Measurements from ENCODE around the gene TTC27. TPM values are rescaled to one million over a fixed set of nuclear protein-coding genes. Genes with fewer than 3 reads are reported as not detected.
"Not testable (repeated sequence)": the region's sequence is repeated elsewhere in the genome, so short reads cannot be mapped to it uniquely, and the experiment has no call there.

Gene TTC27
- total RNA-seq, 1 donor from 2014 or later = 20.4 TPM

- DNase-seq (ENCODE audit: extremely low spot score, unreplicated experiment) = no peak
- Mint-ChIP-seq H3K27ac (no peak overlapping the region), H3K36me3 (peaks cover 16% of the 10 kb centered on the region), H3K4me1 (ENCODE audit: unreplicated experiment) (no peaks in the 10 kb centered on the region), H3K27me3 (no peaks in the 10 kb centered on the region), H3K4me3 (no peak overlapping the region), H3K9me3 (peaks cover 6% of the 10 kb centered on the region)
- TF ChIP-seq, protein P1, sequence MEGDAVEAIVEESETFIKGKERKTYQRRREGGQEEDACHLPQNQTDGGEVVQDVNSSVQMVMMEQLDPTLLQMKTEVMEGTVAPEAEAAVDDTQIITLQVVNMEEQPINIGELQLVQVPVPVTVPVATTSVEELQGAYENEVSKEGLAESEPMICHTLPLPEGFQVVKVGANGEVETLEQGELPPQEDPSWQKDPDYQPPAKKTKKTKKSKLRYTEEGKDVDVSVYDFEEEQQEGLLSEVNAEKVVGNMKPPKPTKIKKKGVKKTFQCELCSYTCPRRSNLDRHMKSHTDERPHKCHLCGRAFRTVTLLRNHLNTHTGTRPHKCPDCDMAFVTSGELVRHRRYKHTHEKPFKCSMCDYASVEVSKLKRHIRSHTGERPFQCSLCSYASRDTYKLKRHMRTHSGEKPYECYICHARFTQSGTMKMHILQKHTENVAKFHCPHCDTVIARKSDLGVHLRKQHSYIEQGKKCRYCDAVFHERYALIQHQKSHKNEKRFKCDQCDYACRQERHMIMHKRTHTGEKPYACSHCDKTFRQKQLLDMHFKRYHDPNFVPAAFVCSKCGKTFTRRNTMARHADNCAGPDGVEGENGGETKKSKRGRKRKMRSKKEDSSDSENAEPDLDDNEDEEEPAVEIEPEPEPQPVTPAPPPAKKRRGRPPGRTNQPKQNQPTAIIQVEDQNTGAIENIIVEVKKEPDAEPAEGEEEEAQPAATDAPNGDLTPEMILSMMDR (conservative IDR thresholded peaks at IDR 0.05) = no peak
Observed at GRCh38 chr2:32745675-32746074, 117.8 kb downstream of the TTC27 start.

- Mint-ChIP-seq H3K36me3 (peaks cover 21% of the 10 kb centered on the region), H3K27ac (no peak overlapping the region), H3K4me3 (no peak overlapping the region), H3K9me3 (peaks cover 6% of the 10 kb centered on the region), H3K27me3 (no peaks in the 10 kb centered on the region), H3K4me1 (ENCODE audit: unreplicated experiment) (no peaks in the 10 kb centered on the region)
- no peak for DNase-seq (ENCODE audit: extremely low spot score, unreplicated experiment)
- TF ChIP-seq, protein P1 (conservative IDR thresholded peaks at IDR 0.05) = no peak
Observed at GRCh38 chr2:32746669-32747068, 118.8 kb downstream of the TTC27 start.

DNA sequence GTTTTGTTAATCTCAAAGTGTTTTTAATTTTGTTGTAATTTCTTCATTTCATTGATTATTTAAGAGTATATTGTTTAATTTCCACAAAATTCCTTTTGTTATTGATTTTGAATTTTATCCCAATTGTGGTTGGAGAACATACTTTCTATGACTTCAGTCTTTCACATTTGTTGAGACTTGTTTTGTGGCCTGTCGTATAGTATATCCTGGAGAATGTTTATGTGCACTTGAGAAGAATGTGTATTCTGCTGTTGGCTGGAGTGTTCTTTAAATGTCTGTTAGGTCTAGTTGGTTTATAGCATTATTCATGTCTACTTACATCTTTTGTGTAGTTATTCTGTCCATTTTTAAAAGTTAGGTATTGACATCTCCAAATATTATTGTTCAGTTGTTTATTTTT is 120.3 kb downstream of the TTC27 start:
- Mint-ChIP-seq H3K36me3 (peaks cover 24% of the 10 kb centered on the region), H3K27me3 (no peaks in the 10 kb centered on the region), H3K9me3 (peaks cover 6% of the 10 kb centered on the region), H3K4me3 (no peak overlapping the region), H3K4me1 (ENCODE audit: unreplicated experiment) (no peaks in the 10 kb centered on the region), H3K27ac (no peak overlapping the region)
- DNase-seq (ENCODE audit: extremely low spot score, unreplicated experiment) = no peak
- TF ChIP-seq, protein P1 (conservative IDR thresholded peaks at IDR 0.05) = no peak

GRCh38 chr2:32750880-32751279 is 123.0 kb downstream of the TTC27 start:
- DNase-seq (ENCODE audit: extremely low spot score, unreplicated experiment) = no peak
- TF ChIP-seq, protein P1 (conservative IDR thresholded peaks at IDR 0.05) = no peak
- H3K27ac Mint-ChIP-seq = no peak overlapping the region
- peaks cover 22% of the 10 kb centered on the region for H3K36me3 Mint-ChIP-seq
- no peaks in the 10 kb centered on the region for H3K4me1 Mint-ChIP-seq (ENCODE audit: unreplicated experiment)
- peaks cover 6% of the 10 kb centered on the region for H3K9me3 Mint-ChIP-seq
- no peak overlapping the region for H3K4me3 Mint-ChIP-seq
- no peaks in the 10 kb centered on the region for H3K27me3 Mint-ChIP-seq

- no peak overlapping the region for H3K27ac Mint-ChIP-seq
- TF ChIP-seq, protein P1 (conservative IDR thresholded peaks at IDR 0.05) = no peak
Observed at GRCh38 chr2:32752205-32752604, 124.4 kb downstream of the TTC27 start.

GRCh38 chr2:32752952-32753351 is 125.1 kb downstream of the TTC27 start:
- TF ChIP-seq, protein P1 (conservative IDR thresholded peaks at IDR 0.05) = no peak
- no peaks in the 10 kb centered on the region for H3K4me1 Mint-ChIP-seq (ENCODE audit: unreplicated experiment)
- DNase-seq (ENCODE audit: extremely low spot score, unreplicated experiment) = no peak
- H3K27ac Mint-ChIP-seq = no peak overlapping the region
- no peak overlapping the region for H3K4me3 Mint-ChIP-seq
- H3K9me3 Mint-ChIP-seq = no peaks in the 10 kb centered on the region
- peaks cover 16% of the 10 kb centered on the region for H3K36me3 Mint-ChIP-seq
- H3K27me3 Mint-ChIP-seq = no peaks in the 10 kb centered on the region

More at GRCh38 chr2:32752205-32752604, 124.4 kb downstream of the TTC27 start:
- DNase-seq (ENCODE audit: extremely low spot score, unreplicated experiment) = no peak
- no peaks in the 10 kb centered on the region for H3K4me1 Mint-ChIP-seq (ENCODE audit: unreplicated experiment)
- H3K36me3 Mint-ChIP-seq = peaks cover 20% of the 10 kb centered on the region
- no peaks in the 10 kb centered on the region for H3K9me3 Mint-ChIP-seq
- H3K27me3 Mint-ChIP-seq = no peaks in the 10 kb centered on the region
- no peak overlapping the region for H3K4me3 Mint-ChIP-seq

GRCh38 chr2:32754676-32755075 is 126.8 kb downstream of the TTC27 start:
- not testable (repeated sequence) for H3K9me3 Mint-ChIP-seq; DNase-seq (ENCODE audit: extremely low spot score, unreplicated experiment); H3K27ac Mint-ChIP-seq; H3K27me3 Mint-ChIP-seq; H3K4me1 Mint-ChIP-seq (ENCODE audit: unreplicated experiment); H3K4me3 Mint-ChIP-seq
- peaks cover 15% of the 10 kb centered on the region for H3K36me3 Mint-ChIP-seq
